Measurements from ENCODE around the gene IGF2BP2.
"Not testable (repeated sequence)": the region's sequence is repeated elsewhere in the genome, so short reads cannot be mapped to it uniquely, and the experiment has no call there.

The IGF2BP2 gene

GRCh38 chr3:185788292-185788691 lies 36.5 kb downstream of the IGF2BP2 start:
- TF ChIP-seq ZNF70 (CRISPR knock-in tag; IDR thresholded peaks at IDR 0.05): no peak
- ATAC-seq: no peak

GRCh38 chr3:185786956-185787877 lies 37.6 kb downstream of the IGF2BP2 start:
- TF ChIP-seq SNAI2 (CRISPR knock-in tag; IDR thresholded peaks at IDR 0.05): no peak
- no peak for TF ChIP-seq ZFP30 (CRISPR knock-in tag; IDR thresholded peaks at IDR 0.05)
- no peak for TF ChIP-seq CSDC2 (CRISPR knock-in tag; IDR thresholded peaks at IDR 0.05)
- no peak for TF ChIP-seq ZNF70 (CRISPR knock-in tag; IDR thresholded peaks at IDR 0.05)
- no peak for TF ChIP-seq TOX (CRISPR knock-in tag; IDR thresholded peaks at IDR 0.05; ENCODE audit: borderline replicate concordance)
- no peak for TF ChIP-seq ESRRG (CRISPR knock-in tag; IDR thresholded peaks at IDR 0.05)
- no peak for TF ChIP-seq OSR1 (CRISPR knock-in tag; IDR thresholded peaks at IDR 0.05)
- TF ChIP-seq ZNF565 (CRISPR knock-in tag; conservative IDR thresholded peaks at IDR 0.05; ENCODE audit: low read depth): no peak
- TF ChIP-seq PATZ1 (CRISPR knock-in tag; IDR thresholded peaks at IDR 0.05; ENCODE audit: borderline replicate concordance): no peak
- TF ChIP-seq PPARA (CRISPR knock-in tag; IDR thresholded peaks at IDR 0.05; ENCODE audit: borderline replicate concordance): no peak
- no peak for TF ChIP-seq ARNTL (CRISPR knock-in tag; IDR thresholded peaks at IDR 0.05; ENCODE audit: borderline replicate concordance, low read depth)
- TF ChIP-seq TSHZ2 (CRISPR knock-in tag; IDR thresholded peaks at IDR 0.05): no peak
- no peak for TF ChIP-seq ZNF8 (CRISPR knock-in tag; IDR thresholded peaks at IDR 0.05)
- TF ChIP-seq GLIS3 (CRISPR knock-in tag; IDR thresholded peaks at IDR 0.05): no peak
- TF ChIP-seq RARB (CRISPR knock-in tag; IDR thresholded peaks at IDR 0.05): no peak
- no peak for TF ChIP-seq ZC3H10 (CRISPR knock-in tag; IDR thresholded peaks at IDR 0.05)
- no peak for TF ChIP-seq ISL1 (CRISPR knock-in tag; IDR thresholded peaks at IDR 0.05)
- no peak for TF ChIP-seq ZFP3 (CRISPR knock-in tag; IDR thresholded peaks at IDR 0.05)
- no peak for ATAC-seq

GRCh38 chr3:185786258-185786657 lies 38.6 kb downstream of the IGF2BP2 start:
- ATAC-seq: not testable (repeated sequence)

- TF ChIP-seq TSHZ2 (CRISPR knock-in tag; IDR thresholded peaks at IDR 0.05) (no peak), PPARA (CRISPR knock-in tag; IDR thresholded peaks at IDR 0.05; ENCODE audit: borderline replicate concordance) (no peak), OSR1 (CRISPR knock-in tag; IDR thresholded peaks at IDR 0.05) (no peak), TOX (CRISPR knock-in tag; IDR thresholded peaks at IDR 0.05; ENCODE audit: borderline replicate concordance) (no peak), CSDC2 (CRISPR knock-in tag; IDR thresholded peaks at IDR 0.05) (no peak)
- no peak for ATAC-seq
Measured at GRCh38 chr3:185784317-185784716, 40.5 kb downstream of the IGF2BP2 start.

- peak; percentile 82 for ATAC-seq
- TF ChIP-seq SNAI2 (CRISPR knock-in tag; IDR thresholded peaks at IDR 0.05) (no peak), TCF4 (CRISPR knock-in tag; IDR thresholded peaks at IDR 0.05; ENCODE audit: borderline replicate concordance) (no peak), ISL1 (CRISPR knock-in tag; IDR thresholded peaks at IDR 0.05) (no peak)
Measured at GRCh38 chr3:185781759-185782158, 43.1 kb downstream of the IGF2BP2 start.

All from SK-N-SH treated with all-trans-retinoic acid at 6 μM for 48 hours (cell line).